Bronchial epithelial cell (primary cell): ENCODE measurements around the gene SP6. TPM values are rescaled to one million over a fixed set of nuclear protein-coding genes. Genes with fewer than 3 reads are reported as not detected.
A peak's percentile ranks its signal among the peaks of the same experiment; 100 is the strongest.

Experiments
- DNase-seq: peaks from one replicate; pipeline ENCODE4 v3.0.0-alpha.2; 2010; ENCODE audit warnings: low read depth
- FAIRE-seq: peaks from 2 replicates; lab custom pipeline; 2011; peaks lifted over from hg19 to GRCh38; lab: Jason Lieb, UNC
- H3K27me3 ChIP-seq: 2 replicates; pipeline ENCODE4 v1.5.1; 2011; ENCODE audit warnings: low read length; ENCODE audit not compliant: control insufficient read depth, insufficient read depth
- H3K36me3 ChIP-seq: 2 replicates; pipeline ENCODE4 v1.5.1; 2011; ENCODE audit warnings: low read length; ENCODE audit not compliant: control insufficient read depth, insufficient read depth
- H3K4me3 ChIP-seq: 2 replicates; pipeline ENCODE4 v1.5.1; 2011; ENCODE audit warnings: mild to moderate bottlenecking, low read depth, low read length, control low read depth
- CTCF ChIP-seq: IDR thresholded peaks from 2 replicates; pipeline ENCODE4 v1.5.1; 2011; ENCODE audit warnings: mild to moderate bottlenecking, moderate library complexity, low read length, control low read depth, inconsistent platforms; ENCODE audit not compliant: insufficient read depth, severe bottlenecking
- total RNA-seq: library from RNA; depleted of rRNA; stranded (reverse); fragments of >200 nt; gene quantifications from 2 replicates; pipeline ENCODE4 v1.2.1, GENCODE V29; 2014

The SP6 gene
- total RNA-seq, 1 donor from 2014 or later: 0.79 TPM

GRCh38 chr17:47838636-47839035, 12.3 kb downstream of the SP6 start:
- Histone ChIP-seq H3K4me3 (no peak overlapping the region), H3K36me3 (peaks cover 9% of the 10 kb centered on the region), H3K27me3 (no peaks in the 10 kb centered on the region)
- FAIRE-seq (no peak), DNase-seq (no peak)
- no peak for TF ChIP-seq CTCF

- DNase-seq: no peak
- Histone ChIP-seq H3K27me3 (no peaks in the 10 kb centered on the region), H3K4me3 (no peak overlapping the region), H3K36me3 (peaks cover 9% of the 10 kb centered on the region)
- TF ChIP-seq CTCF: no peak
- no peak for FAIRE-seq
Measured at GRCh38 chr17:47837401-47838039, 13.4 kb downstream of the SP6 start.

GRCh38 chr17:47836601-47837000, 14.4 kb downstream of the SP6 start:
- TF ChIP-seq CTCF: no peak
- DNase-seq (no peak), FAIRE-seq (no peak)
- Histone ChIP-seq H3K27me3 (no peaks in the 10 kb centered on the region), H3K4me3 (no peak overlapping the region), H3K36me3 (peaks cover 9% of the 10 kb centered on the region)

- H3K27me3 ChIP-seq: no peaks in the 10 kb centered on the region
- H3K36me3 ChIP-seq: peaks cover 9% of the 10 kb centered on the region
- FAIRE-seq (no peak), DNase-seq (no peak)
- TF ChIP-seq CTCF: no peak
- H3K4me3 ChIP-seq: no peak overlapping the region
Measured at GRCh38 chr17:47834756-47835155, 16.2 kb downstream of the SP6 start.

GRCh38 chr17:47831934-47832327, 19.0 kb downstream of the SP6 start:
- FAIRE-seq (no peak), DNase-seq (no peak)
- Histone ChIP-seq H3K27me3 (no peaks in the 10 kb centered on the region), H3K4me3 (peak overlapping the region; percentile 90), H3K36me3 (peaks cover 15% of the 10 kb centered on the region)
- TF ChIP-seq CTCF: no peak
